ENCODE data around the gene AGAP2.

AGAP2 gene

DNA sequence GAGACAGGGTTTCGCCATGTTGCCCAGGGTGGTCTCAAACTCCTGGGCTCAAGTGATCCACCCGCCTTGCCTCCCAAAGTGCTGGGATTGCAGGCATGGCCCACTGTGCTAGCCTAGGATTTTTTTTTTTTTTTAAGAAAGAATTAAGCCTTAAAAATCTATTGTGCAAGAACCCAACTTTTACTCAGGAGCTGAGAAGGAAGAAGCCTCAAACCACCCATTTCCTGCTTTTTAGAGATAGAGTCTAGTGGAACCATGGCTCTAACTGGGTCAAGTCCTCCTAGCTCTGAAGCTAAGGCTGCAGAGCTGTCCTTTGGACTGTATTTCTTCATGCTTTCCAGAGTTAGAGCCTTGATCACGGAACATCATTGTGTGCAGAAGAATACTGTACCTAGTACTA lies 42.7 kb upstream of the AGAP2 start:
- TF ChIP-seq, protein P1, sequence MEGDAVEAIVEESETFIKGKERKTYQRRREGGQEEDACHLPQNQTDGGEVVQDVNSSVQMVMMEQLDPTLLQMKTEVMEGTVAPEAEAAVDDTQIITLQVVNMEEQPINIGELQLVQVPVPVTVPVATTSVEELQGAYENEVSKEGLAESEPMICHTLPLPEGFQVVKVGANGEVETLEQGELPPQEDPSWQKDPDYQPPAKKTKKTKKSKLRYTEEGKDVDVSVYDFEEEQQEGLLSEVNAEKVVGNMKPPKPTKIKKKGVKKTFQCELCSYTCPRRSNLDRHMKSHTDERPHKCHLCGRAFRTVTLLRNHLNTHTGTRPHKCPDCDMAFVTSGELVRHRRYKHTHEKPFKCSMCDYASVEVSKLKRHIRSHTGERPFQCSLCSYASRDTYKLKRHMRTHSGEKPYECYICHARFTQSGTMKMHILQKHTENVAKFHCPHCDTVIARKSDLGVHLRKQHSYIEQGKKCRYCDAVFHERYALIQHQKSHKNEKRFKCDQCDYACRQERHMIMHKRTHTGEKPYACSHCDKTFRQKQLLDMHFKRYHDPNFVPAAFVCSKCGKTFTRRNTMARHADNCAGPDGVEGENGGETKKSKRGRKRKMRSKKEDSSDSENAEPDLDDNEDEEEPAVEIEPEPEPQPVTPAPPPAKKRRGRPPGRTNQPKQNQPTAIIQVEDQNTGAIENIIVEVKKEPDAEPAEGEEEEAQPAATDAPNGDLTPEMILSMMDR (IDR thresholded peaks at IDR 0.05; ENCODE audit: control extremely low read depth, extremely low read depth, low read depth, missing control alignments): no peak
- ChIA-PET CTCF (interaction anchor here (1.0 to 11.8 kb wide), 9 partner anchors 8 to 124 kb away, joined by 4 to 85 read pairs (median 12); partner anchors contain the start of genes EEF1AKMT3 and METTL1), POLR2A (interaction anchor here (0.5 kb wide), 1 partner anchor 165 kb away, joined by 7 read pairs; no protein-coding TSS in a partner anchor)
- no peak for DNase-seq (ENCODE audit: extremely low spot score)

GRCh38 chr12:57780284-57780897 lies 41.8 kb upstream of the AGAP2 start:
- POLR2A ChIA-PET: no interaction called here

DNA sequence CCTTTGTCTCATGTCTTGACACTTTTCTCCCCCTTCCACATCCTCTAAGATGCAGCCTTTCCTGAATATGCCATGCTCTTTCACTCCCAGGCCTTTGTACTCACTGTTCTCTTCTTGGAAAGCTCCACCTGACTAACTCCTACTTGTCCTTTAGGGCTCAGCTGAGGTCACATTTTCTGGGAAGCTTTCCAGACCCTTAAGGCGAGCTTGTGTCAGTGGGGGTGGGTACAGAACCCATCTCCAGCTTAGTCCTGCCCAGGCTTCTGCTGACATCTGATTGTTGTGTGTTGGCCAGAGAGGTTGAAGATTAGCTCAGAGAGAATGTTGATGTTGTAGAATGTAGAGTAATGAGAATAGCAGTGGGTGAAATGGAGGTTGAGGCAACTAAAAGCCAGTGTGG lies 41.2 kb upstream of the AGAP2 start:
- ChIA-PET CTCF (interaction anchor here (1.1 to 11.8 kb wide), 7 partner anchors 15 to 126 kb away, joined by 3 to 85 read pairs (median 12); no protein-coding TSS in a partner anchor), POLR2A (no interaction called here)
- TF ChIP-seq, protein P1 (IDR thresholded peaks at IDR 0.05; ENCODE audit: control extremely low read depth, extremely low read depth, low read depth, missing control alignments): no peak
- no peak for DNase-seq (ENCODE audit: extremely low spot score)

More at GRCh38 chr12:57780284-57780897, 41.8 kb upstream of the AGAP2 start:
- CTCF ChIA-PET: interaction anchor here (1.1 to 11.8 kb wide), 9 partner anchors 14 to 125 kb away, joined by 3 to 85 read pairs (median 7); no protein-coding TSS in a partner anchor
- TF ChIP-seq, protein P1 (IDR thresholded peaks at IDR 0.05; ENCODE audit: control extremely low read depth, extremely low read depth, low read depth, missing control alignments): no peak
- DNase-seq (ENCODE audit: extremely low spot score): no peak

- no peak for DNase-seq (ENCODE audit: extremely low spot score)
- ChIA-PET CTCF (interaction anchor here (0.9 to 7.3 kb wide), 4 partner anchors 11 to 127 kb away, joined by 4 to 53 read pairs (median 8); no protein-coding TSS in a partner anchor), POLR2A (no interaction called here)
- TF ChIP-seq, protein P1 (IDR thresholded peaks at IDR 0.05; ENCODE audit: control extremely low read depth, extremely low read depth, low read depth, missing control alignments): no peak
Observed at GRCh38 chr12:57777911-57778310, 39.4 kb upstream of the AGAP2 start.

DNA sequence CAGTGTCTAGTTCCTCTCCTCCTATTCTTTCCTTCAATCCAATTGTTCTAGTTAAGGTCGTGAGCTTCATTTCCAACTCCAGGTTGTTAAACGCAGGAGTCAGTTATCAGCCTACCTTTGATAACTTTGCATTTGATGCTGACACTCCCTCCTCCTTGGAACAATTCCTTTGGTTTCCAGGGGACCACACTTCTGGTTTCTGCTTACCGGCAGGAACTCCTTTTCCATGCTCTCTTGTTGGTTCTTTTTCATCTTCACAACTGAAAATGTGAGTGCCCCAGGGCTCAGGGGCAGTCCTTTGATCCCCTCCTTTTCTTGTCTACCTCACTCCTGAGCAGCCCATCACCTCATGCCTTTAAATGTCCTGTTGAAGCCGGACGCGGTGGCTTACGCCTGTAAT lies 38.8 kb upstream of the AGAP2 start:
- POLR2A ChIA-PET: no interaction called here
- no peak for DNase-seq (ENCODE audit: extremely low spot score)
- TF ChIP-seq, protein P1 (IDR thresholded peaks at IDR 0.05; ENCODE audit: control extremely low read depth, extremely low read depth, low read depth, missing control alignments): no peak
- CTCF ChIA-PET: interaction anchor here (0.7 to 1.3 kb wide), 2 partner anchors 18 to 20 kb away, joined by 3 read pairs; no protein-coding TSS in a partner anchor

DNA sequence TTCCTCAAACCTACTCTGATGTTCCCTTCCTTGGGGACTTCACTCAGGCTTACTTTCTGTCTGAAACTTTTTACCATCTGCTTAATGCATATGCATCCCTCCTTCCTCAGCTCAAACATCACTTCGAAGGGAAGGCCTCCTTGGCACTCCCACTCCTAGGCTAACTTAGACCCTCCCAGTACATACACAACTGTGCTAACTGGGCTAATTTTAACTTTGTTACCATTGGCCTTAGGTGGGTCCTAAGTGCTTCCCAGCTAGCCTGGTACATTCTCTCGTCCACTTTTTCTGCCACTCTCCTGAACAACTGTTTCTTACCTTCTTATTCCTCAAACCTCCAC lies 37.7 kb upstream of the AGAP2 start:
- CTCF ChIA-PET: interaction anchor here (1.1 to 3.4 kb wide), 2 partner anchors 17 to 20 kb away, joined by 3 to 19 read pairs; no protein-coding TSS in a partner anchor
- TF ChIP-seq, protein P1 (IDR thresholded peaks at IDR 0.05; ENCODE audit: control extremely low read depth, extremely low read depth, low read depth, missing control alignments): no peak
- POLR2A ChIA-PET: no interaction called here
- no peak for DNase-seq (ENCODE audit: extremely low spot score)
